Endothelial cell of umbilical vein (primary cell): ENCODE measurements around the gene GNB5.

Experiments used
- CTCF ChIP-seq, 2 donors: IDR thresholded peaks; 1 replicate in 1 of 2; 2 replicates in 1 of 2; pipeline ENCODE4 v1.5.1; 2011; ENCODE audit warnings: low read length in 2 of 2, mild to moderate bottlenecking in 2 of 2, moderate library complexity in 2 of 2, control low read depth in 1 of 2, inconsistent platforms in 1 of 2, low read depth in 1 of 2; ENCODE audit not compliant: insufficient read depth in 1 of 2; ENCODE audit errors: extremely low read depth in 1 of 2
- EZH2 ChIP-seq: IDR thresholded peaks from 2 replicates; pipeline ENCODE4 v1.6.1; 2012; ENCODE audit warnings: borderline replicate concordance, low read depth, mild to moderate bottlenecking, moderate library complexity, low read length, inconsistent platforms; ENCODE audit not compliant: severe bottlenecking
- FOS ChIP-seq: IDR thresholded peaks from 2 replicates; pipeline ENCODE4 v1.6.1; 2011; ENCODE audit warnings: mild to moderate bottlenecking, low read length, moderate library complexity, borderline replicate concordance; ENCODE audit not compliant: insufficient read depth
- MAX ChIP-seq: IDR thresholded peaks from 2 replicates; pipeline ENCODE4 v1.6.1; 2011; ENCODE audit not compliant: insufficient read depth, insufficient read length
- MYC ChIP-seq: IDR thresholded peaks from one replicate; pipeline ENCODE4 v1.6.1; 2011; ENCODE audit warnings: mild to moderate bottlenecking, low read depth, low read length

- TF ChIP-seq EZH2 (no peak), MYC (no peak), CTCF (IDR thresholded peaks at IDR 0.05; ENCODE audit: extremely low read depth in 1 of 2, insufficient read depth in 1 of 2, low read depth in 1 of 2, low read length in 2 of 2) (peak in 1 of 2 donors; percentile 3), MAX (no peak), FOS (no peak)
Observed at GRCh38 chr15:52217186-52217585, 26.0 kb upstream of the GNB5 start.
